NT2/D1 (cell line): ENCODE measurements around the gene CYP4F3.
"Not testable (repeated sequence)": the region's sequence is repeated elsewhere in the genome, so short reads cannot be mapped to it uniquely, and the experiment has no call there.

ENCODE experiments used
- DNase-seq: peaks from one replicate; pipeline ENCODE4 v3.0.0-alpha.2; 2011; ENCODE audit warnings: low read depth, low spot score
- H3K27me3 ChIP-seq: 2 replicates; pipeline ENCODE4 v1.6.0; 2011; ENCODE audit warnings: mild to moderate bottlenecking; ENCODE audit not compliant: insufficient read length, insufficient read depth
- H3K36me3 ChIP-seq: 2 replicates; pipeline ENCODE4 v1.6.1; 2011; ENCODE audit warnings: mild to moderate bottlenecking, low read length, mixed read lengths; ENCODE audit not compliant: insufficient read depth, insufficient read length
- H3K4me1 ChIP-seq: 2 replicates; pipeline ENCODE4 v1.5.1; 2011; ENCODE audit not compliant: insufficient read depth, insufficient read length
- H3K4me3 ChIP-seq: 2 replicates; pipeline ENCODE4 v1.5.1; 2011; ENCODE audit warnings: low read depth; ENCODE audit not compliant: insufficient read length
- H3K9ac ChIP-seq: 2 replicates; pipeline ENCODE4 v1.6.0; 2011; ENCODE audit warnings: low read depth; ENCODE audit not compliant: insufficient read length
- H3K9me3 ChIP-seq: 2 replicates; pipeline ENCODE4 v1.5.1; 2011; ENCODE audit warnings: mild to moderate bottlenecking, low read length; ENCODE audit not compliant: insufficient read depth
- SUZ12 ChIP-seq: IDR thresholded peaks from 2 replicates; pipeline ENCODE4 v1.6.1; 2011; ENCODE audit not compliant: insufficient read length, insufficient read depth; ENCODE audit errors: extremely low read depth
- YY1 ChIP-seq: IDR thresholded peaks from 2 replicates; pipeline ENCODE4 v1.6.1; 2011; ENCODE audit not compliant: insufficient read length, insufficient read depth
- ZNF274 ChIP-seq: IDR thresholded peaks from 2 replicates; pipeline ENCODE4 v1.6.1; 2011; ENCODE audit warnings: mild to moderate bottlenecking, low read depth, low read length

CYP4F3 gene

DNA sequence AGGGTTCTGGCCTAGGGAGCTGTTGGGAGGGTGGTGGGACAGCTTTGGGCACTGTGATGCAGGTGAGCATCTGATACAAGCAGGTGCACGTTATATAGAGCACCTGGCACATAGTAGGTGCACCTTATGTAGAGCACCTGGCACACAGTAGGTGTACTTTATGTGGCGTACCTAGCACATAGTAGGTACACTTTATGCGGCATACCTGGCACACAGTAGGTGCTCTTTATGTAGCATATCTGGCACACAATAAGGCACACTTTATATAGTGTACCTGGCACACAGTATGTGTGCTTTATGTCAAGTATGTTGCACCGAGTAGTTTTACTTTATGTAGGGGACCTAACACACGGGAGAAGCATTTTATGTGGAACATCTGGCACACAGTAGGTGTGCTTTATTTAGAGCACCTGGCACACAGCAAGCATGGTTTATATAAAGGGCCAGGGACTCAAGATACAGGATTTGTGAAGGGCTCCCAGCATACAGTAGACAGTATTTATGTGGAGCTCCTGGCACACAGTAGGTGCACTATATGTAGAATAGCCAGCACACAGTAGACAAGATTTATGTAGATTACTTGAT lies 30.6 kb downstream of the CYP4F3 start:
- Histone ChIP-seq H3K4me1 (no peaks in the 10 kb centered on the region), H3K4me3 (no peak overlapping the region), H3K9ac (no peak overlapping the region), H3K27me3 (peaks cover 48% of the 10 kb centered on the region), H3K36me3 (no peaks in the 10 kb centered on the region), H3K9me3 (no peaks in the 10 kb centered on the region)
- no peak for DNase-seq
- TF ChIP-seq YY1 (no peak), SUZ12 (no peak), ZNF274 (no peak)

- TF ChIP-seq ZNF274 (no peak), YY1 (no peak), SUZ12 (no peak)
- no peak overlapping the region for H3K9ac ChIP-seq
- no peak overlapping the region for H3K4me3 ChIP-seq
- no peaks in the 10 kb centered on the region for H3K4me1 ChIP-seq
- H3K36me3 ChIP-seq: no peaks in the 10 kb centered on the region
- DNase-seq: no peak
- peaks cover 43% of the 10 kb centered on the region for H3K27me3 ChIP-seq
- H3K9me3 ChIP-seq: no peaks in the 10 kb centered on the region
These were observed 31.3 kb downstream of the CYP4F3 start for GRCh38 chr19:15671891-15672579.

GRCh38 chr19:15672580-15673175 lies 32.0 kb downstream of the CYP4F3 start, which contains the start of gene CYP4F12:
CYP4F12 (plus strand) TSS chr19:15673087; CDS start chr19:15673530, 443 bp downstream.
- Histone ChIP-seq H3K36me3 (no peaks in the 10 kb centered on the region), H3K27me3 (peaks cover 42% of the 10 kb centered on the region), H3K9ac (no peak within 1 kb of the TSS), H3K4me1 (no peaks in the 10 kb centered on the region), H3K4me3 (no peak within 1 kb of the TSS), H3K9me3 (no peaks in the 10 kb centered on the region)
- TF ChIP-seq SUZ12: no peak
- no peak for TF ChIP-seq YY1
- no peak for TF ChIP-seq ZNF274
- DNase-seq: no peak

DNA sequence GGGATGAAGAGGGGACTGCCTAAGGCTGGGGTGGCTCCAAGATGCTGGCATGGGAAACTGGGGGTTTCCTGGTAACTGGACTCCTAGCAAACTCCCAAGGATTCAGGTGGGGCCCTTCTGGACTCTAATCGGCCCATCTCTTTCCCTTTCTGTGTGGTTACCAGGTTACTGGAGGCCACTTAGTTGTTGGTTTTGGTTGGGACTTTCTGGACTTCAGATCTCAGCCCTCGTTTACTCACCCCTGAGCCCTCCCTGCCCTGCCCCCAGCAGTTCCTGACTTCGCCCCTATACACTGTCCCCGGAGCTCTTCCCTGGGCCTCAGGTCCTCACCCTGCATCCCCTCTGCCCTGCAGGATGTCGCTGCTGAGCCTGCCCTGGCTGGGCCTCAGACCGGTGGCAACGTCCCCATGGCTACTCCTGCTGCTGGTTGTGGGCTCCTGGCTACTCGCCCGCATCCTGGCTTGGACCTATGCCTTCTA lies 32.5 kb downstream of the CYP4F3 start:
- Histone ChIP-seq H3K27me3 (peaks cover 42% of the 10 kb centered on the region), H3K4me3 (no peak overlapping the region), H3K9ac (no peak overlapping the region), H3K4me1 (no peaks in the 10 kb centered on the region), H3K9me3 (no peaks in the 10 kb centered on the region), H3K36me3 (no peaks in the 10 kb centered on the region)
- DNase-seq: no peak
- no peak for TF ChIP-seq YY1
- TF ChIP-seq ZNF274: no peak
- no peak for TF ChIP-seq SUZ12

GRCh38 chr19:15675560-15675959 lies 34.9 kb downstream of the CYP4F3 start:
- Histone ChIP-seq H3K4me1 (no peaks in the 10 kb centered on the region), H3K27me3 (peaks cover 50% of the 10 kb centered on the region), H3K9me3 (no peaks in the 10 kb centered on the region), H3K9ac (no peak overlapping the region), H3K36me3 (no peaks in the 10 kb centered on the region), H3K4me3 (no peak overlapping the region)
- TF ChIP-seq ZNF274 (no peak), SUZ12 (no peak), YY1 (no peak)
- DNase-seq: no peak

DNA sequence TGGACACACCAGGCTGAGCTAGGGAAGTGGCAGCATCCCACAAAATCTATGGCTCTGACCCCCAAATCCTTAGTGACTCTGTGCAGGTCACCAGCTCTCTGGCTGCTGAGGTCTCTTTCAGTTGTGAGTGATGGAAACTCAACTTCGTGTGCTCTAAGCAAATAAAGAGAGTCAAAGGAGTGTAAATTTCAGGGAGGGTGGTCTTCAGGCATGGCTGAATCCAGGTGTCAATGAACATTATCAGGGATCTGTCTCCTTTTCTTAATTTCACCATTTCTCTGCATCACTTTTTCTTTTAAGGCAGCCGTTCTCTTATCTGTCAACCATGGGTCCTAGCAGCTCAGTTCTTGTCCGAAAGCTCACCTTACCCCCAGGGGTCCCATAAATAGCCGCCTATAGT lies 38.4 kb downstream of the CYP4F3 start:
- TF ChIP-seq SUZ12 (no peak), ZNF274 (no peak), YY1 (no peak)
- DNase-seq: no peak
- H3K4me3 ChIP-seq: no peak overlapping the region
- H3K4me1 ChIP-seq: no peaks in the 10 kb centered on the region
- peaks cover 75% of the 10 kb centered on the region for H3K27me3 ChIP-seq
- H3K36me3 ChIP-seq: no peaks in the 10 kb centered on the region
- H3K9me3 ChIP-seq: no peaks in the 10 kb centered on the region
- H3K9ac ChIP-seq: no peak overlapping the region

DNA sequence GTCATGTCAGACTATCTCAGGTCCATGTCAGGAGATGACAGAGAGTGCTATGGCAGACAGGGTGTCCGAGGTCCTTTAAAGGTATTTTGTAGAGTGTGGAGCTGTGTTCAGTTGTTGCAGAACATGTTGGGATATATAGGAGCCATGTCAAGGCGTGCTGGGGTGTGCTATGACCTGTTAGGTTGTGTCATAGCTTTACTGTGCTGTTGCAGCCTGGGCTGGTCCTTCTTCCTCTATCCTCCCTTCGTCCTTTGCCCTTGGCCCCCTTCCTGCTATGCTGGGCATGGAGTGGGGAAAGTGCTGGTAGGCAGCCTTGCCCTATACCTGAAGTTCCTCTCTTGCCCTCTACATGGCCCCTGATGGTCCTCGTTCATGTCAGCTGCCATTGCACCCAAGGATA lies 39.2 kb downstream of the CYP4F3 start:
- not testable (repeated sequence) for DNase-seq, H3K9ac ChIP-seq, H3K36me3 ChIP-seq, H3K4me3 ChIP-seq, H3K9me3 ChIP-seq, H3K4me1 ChIP-seq
- H3K27me3 ChIP-seq: peaks cover 72% of the 10 kb centered on the region
